Embryonic facial prominence (tissue), 1 donor: Measurements from ENCODE around the gene MB.
"Not testable (repeated sequence)": the region's sequence is repeated elsewhere in the genome, so short reads cannot be mapped to it uniquely, and the experiment has no call there.

Source experiments
- DNase-seq: peaks from one replicate; pipeline ENCODE4 v3.0.0-alpha.2; 2016; ENCODE audit errors: extremely low spot score

The MB gene

GRCh38 chr22:35637254-35637653, 20.1 kb upstream of the MB start:
- DNase-seq = no peak

DNA sequence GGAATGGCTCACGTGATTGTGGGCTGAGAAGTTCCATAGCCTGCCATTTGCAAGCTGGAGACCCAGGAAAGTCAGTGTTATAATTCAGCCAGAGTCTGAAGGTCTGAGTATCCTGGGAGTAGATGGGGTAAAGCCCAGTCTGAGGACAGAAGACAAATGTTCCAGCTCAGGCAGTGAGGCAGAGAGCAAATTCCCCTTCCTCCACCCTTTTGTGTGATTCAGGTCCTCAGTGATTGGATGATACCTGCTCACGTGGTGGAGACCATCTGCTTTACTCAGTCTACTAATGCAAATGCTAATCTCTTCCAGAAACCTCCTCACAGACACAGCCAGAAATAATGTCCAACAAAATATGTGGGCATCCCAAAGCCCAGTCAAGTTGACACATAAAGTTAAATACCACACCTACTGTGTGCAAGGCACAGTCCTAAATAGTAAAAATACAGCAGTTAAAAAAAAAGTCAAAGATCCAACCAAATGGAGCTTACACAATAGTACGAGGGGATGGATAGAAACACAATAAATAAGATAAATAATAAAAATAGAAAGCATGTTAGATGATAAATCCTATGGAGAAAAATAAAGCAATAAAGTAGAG, 17.9 kb upstream of the MB start:
- no peak for DNase-seq

DNA sequence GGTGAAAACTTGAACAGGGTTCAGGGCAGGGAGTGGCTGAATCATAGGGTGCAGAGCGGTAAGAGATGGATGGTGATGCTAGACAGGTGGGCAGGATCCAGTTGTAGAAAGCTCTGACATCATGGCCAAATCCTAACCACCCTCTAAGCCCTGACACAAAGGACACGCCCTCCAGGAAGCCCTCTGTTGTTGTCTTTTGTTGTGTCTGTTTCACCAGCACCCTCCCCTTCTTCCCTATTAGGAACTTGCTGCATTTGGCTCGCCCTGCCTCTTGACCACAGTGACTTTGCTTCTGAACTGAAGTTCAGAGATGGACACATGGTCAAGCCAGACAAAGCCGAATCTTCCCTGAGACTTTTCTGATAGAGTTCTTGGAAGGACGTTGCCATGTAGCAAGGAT, 16.9 kb upstream of the MB start:
- DNase-seq = no peak

DNA sequence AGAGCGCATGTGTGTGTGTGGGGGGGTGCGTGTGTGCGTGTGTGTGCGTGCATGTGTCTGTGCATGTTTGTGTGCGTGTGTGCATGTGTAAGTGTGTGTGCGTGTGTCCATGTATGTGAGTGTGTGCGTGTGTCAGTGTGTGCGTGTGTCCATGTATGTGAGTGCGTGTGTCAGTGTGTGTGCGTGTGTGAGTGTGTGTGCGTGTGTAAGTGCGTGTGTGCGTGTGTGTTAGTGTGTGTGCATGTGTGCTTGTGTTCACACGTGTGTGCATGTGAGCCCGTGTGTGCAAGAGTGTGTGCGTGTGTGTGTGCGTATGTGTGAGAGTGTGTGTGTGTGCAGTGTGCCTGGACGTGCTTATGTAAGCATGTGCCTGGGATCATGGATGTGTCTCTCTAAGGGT, 16.4 kb upstream of the MB start:
- DNase-seq = no peak

- no peak for DNase-seq
Measured at GRCh38 chr22:35632935-35633334, 15.8 kb upstream of the MB start.

- DNase-seq = no peak
Measured at GRCh38 chr22:35631597-35631996, 14.5 kb upstream of the MB start.

- no peak for DNase-seq
Measured at GRCh38 chr22:35630891-35631290, 13.8 kb upstream of the MB start.

- no peak for DNase-seq
Measured at GRCh38 chr22:35630387-35630793, 13.3 kb upstream of the MB start.

- DNase-seq = no peak
Measured at GRCh38 chr22:35629406-35630216, 12.5 kb upstream of the MB start.

DNA sequence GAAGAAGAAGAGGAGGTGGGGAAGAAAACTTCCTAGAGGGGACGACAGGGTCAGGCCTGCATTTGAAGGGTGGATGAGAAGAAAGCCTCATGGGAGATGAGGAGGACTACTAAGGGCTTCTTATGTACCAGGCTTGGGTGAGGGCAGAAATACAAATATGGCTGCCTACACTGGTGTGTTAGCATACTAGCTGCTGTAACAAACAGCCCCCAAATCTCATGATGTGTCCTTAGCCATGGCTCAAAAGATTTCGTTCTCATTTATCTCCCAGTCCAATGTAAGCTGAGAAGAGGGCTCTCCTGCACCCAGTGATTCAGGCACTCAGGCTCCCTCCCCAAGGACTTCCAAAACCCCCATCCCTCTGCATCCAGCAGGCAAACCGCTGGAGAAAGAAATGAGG, 11.6 kb upstream of the MB start:
- no peak for DNase-seq

DNA sequence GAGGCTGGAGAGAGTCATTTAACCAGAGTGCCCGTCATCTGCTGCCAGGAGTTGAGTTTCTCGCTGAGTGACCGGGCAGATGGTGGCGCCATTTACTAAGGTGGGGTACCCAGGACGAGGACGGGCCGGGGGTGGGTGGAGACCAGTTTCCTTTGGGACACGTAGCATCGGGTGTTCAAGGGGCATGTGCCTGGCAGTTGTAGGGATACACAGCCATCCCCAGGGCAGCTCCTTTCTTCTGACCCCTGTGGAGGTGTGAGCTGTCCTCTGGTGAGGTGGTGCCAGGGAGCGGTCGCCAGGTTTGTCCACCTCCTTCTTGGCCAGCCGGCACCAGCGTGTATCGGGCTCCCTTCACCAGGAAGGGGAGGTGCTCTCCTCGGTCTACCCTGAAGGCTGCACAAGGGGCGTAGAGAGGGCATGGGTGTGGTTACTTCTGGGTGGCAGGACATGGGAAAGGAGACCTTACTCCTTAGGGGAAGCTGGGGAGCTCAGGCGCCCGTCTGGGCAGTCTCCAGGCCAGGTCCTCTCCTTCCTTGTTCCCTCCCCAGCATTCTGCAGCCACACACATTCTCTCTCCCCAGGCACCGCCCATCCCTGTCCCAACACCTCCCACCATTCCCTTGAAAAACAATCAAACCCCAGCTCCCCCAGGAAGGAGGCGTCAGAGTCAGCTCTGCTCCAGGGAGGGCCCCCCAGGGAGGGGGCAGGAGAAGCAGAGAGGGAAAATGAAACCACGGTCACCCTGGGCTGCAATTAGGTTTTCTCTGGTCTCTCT, 10.3 kb upstream of the MB start:
- DNase-seq = no peak

DNA sequence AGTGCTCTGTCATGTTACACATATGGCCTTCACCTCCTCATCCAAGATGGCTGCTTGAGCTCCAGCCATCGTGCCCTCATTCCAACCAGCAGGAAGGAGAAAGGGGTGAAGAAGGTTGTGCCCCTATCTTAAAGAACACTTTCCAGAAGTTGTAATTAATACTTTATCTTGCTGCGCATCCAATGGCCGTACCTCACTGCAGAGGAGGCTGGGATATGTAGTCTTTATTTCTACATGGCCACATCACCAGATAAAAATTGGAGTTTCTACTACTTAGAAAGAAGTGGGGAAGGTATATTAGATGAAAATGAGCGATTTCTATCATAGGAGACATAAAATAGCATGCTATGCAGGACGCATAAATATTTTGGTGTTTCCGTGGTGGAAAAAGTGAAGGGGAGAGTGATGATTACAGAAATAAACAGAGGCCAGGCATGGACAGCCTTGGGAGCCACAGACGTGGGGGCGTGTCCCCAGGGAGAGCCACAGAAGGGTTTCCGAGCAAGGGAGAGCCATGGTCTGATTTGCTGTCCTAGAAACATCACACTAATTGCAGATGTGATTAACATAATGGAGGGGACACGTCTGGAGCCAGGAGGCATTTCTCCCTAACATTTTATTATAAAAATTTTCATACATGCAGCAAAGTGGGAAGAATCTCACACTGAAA, 8.8 kb upstream of the MB start:
- DNase-seq = no peak

DNA sequence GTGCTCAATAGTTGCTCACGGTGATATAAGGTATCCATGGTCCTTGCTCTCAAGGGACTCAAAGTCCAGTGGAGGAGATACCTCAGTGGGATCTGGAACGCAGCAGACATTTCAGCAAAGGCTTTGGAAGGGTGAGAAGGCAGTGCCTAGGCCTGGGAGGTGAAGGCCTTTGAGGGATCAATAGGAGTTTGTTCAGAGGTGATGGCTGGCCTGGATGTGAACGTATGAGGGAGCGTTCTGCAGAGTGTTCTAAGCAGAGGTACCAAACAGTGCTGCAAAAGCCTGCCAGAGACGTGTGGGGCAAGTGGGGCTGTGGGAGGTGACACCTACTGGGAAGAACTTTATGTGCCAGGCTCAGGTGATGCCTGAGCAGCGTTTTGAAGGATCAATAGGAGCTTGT, 7.4 kb upstream of the MB start:
- DNase-seq = no peak

- DNase-seq = not testable (repeated sequence)
Measured at GRCh38 chr22:35623885-35624284, 6.8 kb upstream of the MB start.

DNA sequence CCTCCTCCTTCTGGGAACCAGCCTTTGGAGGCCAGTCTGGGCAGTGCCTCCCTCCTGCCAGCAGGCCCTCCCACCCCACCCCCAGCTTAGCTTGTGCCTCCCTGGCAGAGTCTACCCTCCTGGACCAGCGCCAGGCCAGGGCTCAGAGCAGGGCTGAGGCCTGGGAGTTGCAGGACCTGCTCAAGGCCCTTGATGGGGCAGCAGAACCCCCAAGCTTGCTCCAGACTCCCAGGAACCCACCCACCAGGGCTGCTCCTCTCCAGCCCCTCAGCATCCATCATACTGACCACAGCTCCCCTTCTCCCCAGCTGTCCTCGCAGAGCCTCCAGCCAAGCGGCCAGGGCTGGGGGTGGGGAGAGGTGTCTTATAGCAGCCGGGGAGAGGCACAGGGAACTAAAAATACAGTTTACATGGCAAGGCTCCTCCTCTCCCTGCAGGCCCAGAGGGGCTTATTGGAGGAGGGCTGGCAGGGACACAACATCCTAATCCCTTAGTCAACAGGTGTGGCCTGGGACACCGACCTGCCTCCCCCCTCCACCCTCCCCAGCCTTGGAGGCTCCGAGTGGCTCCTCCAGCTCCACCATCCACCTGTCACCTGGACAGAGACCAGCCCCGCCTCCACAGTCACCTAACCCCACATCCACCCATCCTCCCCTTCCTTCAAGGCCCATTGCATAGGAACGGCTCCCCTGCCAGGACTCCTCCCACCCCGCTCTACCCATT, 5.2 kb upstream of the MB start:
- no peak for DNase-seq

GRCh38 chr22:35621451-35621850, 4.3 kb upstream of the MB start:
- no peak for DNase-seq

- no peak for DNase-seq
Measured at GRCh38 chr22:35620624-35621251, 3.6 kb upstream of the MB start.

- DNase-seq = no peak
Measured at GRCh38 chr22:35619336-35620094, 2.4 kb upstream of the MB start.

DNA sequence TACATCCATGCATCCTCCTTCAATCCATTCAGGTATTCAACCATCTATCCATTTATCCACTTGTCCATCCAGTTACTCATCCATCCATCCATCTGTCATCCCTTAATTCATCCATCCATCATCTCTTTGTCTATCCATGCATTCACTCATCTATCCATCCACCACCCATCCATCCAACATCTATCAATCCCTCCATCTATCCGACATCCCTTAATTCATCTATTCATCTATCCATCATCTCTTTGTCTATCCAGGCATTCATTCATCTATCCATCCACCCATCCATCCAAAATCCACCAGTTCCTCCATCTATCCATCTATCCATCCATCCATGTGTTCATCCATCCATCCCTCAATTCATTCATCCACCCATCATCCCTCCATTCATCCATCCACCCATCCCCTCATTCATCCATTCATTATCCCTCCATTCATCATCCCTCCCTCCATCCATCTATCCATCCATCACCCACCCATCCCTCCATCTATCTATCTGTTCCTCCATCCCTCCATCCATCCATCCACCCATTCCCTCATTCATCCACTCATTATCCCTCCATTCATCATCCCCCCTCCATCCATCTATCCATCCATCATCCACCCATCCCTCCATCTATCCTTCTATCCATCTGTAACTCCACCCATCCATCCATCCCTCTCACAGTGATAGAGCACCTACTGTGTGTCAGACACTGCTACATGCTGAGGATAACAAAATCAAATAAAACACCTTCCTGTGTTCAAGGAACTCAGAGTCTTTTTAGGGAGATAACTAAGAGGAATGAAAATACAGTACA, 1.5 kb upstream of the MB start:
- no peak for DNase-seq

GRCh38 chr22:35616043-35616442, 1.1 kb downstream of the MB start:
- no peak for DNase-seq
